GM18951 (cell line): ENCODE results near the gene ESYT1.
"Not testable (repeated sequence)": the region's sequence is repeated elsewhere in the genome, so short reads cannot be mapped to it uniquely, and the experiment has no call there.

Experiments
- POLR2A ChIP-seq: IDR thresholded peaks from 4 replicates; pipeline ENCODE4 v1.6.1; 2011; ENCODE audit warnings: mild to moderate bottlenecking; ENCODE audit not compliant: insufficient read length, insufficient read depth; ENCODE audit errors: extremely low read depth
- in situ Hi-C: fragments of 300-500 bp; cut with MboI; formaldehyde crosslinking; loops from one replicate; pipeline ENCODE4 v1.12.0; 2022; ENCODE audit warnings: low sequenced_read_pairs, mixed read lengths, inconsistent platforms; ENCODE audit not compliant: unreplicated experiment

The ESYT1 gene

GRCh38 chr12:56152132-56152755 is 24.2 kb downstream of the ESYT1 start, which contains the start of gene MYL6B:
Gene MYL6B, plus strand, starts transcription at chr12:56152587. Its CDS starts 1,332 bp downstream, at chr12:56153919.
- in situ Hi-C loops, result no loop called here
- TF ChIP-seq POLR2A, result peak; percentile 81

DNA sequence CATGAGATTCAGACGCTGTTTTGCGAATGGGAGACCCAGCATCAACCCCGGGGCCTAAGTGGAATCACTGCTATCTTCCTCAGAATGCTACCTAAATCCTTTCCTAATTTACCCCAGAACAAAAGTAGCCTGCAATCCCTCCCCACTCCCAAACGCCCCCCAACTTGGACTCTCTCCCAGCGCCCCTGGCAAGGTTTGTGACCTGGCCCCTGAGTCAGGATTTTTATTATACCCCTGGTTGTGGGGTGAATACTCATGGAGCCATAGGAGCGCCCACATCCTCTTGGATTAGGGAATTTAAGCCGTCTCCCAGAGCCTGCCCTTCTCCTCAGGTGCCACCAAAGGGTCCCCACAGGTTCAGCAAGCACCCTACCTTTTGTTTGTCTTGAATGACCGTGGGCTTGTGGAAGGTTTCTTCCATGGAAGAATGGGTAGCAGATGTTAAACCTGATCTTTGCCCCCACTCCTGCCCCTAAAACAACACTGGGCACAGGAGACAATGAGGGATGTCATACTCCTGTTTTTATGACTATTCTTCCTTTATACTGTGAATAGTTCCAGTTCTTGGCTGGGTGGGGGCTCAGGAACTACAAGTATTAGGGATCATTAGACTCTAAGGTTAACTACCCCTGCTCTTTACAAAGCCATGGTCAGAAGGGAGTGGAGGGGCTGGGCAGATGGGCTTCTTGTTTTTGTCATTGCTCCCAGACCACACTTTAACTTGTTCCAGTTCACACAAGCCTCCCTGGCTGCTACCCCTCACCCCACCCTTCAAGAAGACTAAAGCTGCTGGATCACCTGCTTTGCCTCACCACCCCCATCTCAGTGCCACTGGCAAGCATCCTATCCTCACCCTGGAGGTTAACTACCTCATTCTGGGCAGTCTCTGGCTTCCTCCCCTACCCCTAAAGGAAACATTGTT is 24.9 kb downstream of the ESYT1 start:
- in situ Hi-C loops, result no loop called here
- no peak for TF ChIP-seq POLR2A

- no peak for TF ChIP-seq POLR2A
- in situ Hi-C loops, result no loop called here
Measured at GRCh38 chr12:56153678-56154065, 25.6 kb downstream of the ESYT1 start.

DNA sequence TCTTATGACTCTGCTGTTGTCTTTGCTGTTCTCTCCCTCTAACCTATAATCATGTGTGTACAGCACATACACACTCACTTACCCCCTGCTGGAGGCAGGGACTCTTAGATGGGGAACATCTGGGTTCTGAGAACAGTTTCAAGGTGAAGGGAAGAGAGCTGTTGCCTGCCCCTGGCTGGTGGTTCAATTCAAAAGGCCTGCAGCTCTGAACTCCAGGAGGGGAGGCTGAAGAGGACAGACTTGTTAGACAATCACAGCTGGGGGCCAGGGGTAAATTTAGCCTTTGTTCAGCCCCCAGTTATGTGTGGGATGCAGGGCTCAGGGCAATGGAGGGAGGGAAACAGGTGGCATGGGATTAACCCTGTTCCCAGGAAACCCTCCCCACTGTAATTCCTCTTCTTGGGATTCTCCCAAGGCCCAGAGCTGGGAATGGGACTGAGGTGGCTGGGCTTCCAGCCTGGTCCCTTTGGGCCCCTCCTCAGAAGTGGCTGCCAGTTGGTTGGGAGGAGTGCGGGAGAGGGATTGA is 26.2 kb downstream of the ESYT1 start:
- TF ChIP-seq POLR2A, result no peak
- in situ Hi-C loops, result no loop called here

DNA sequence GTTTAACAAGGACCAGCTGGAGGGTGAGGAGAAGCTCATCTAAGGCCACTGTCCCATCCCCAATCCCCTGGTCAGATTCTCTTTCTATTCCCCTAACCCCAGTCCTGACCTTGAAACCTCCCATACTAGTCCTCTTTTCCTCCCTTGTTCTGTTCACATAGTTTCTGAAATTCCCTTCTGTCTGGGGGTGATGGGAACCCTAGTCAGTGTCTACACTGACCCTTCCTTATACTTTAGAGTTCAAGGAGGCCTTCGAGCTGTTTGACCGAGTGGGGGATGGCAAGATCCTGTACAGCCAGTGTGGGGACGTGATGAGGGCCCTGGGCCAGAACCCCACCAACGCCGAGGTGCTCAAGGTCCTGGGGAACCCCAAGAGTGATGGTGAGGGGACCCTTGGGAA is 26.8 kb downstream of the ESYT1 start:
- TF ChIP-seq POLR2A, result no peak
- in situ Hi-C loops, result no loop called here

GRCh38 chr12:56155256-56155845 is 27.3 kb downstream of the ESYT1 start:
- no peak for TF ChIP-seq POLR2A

DNA sequence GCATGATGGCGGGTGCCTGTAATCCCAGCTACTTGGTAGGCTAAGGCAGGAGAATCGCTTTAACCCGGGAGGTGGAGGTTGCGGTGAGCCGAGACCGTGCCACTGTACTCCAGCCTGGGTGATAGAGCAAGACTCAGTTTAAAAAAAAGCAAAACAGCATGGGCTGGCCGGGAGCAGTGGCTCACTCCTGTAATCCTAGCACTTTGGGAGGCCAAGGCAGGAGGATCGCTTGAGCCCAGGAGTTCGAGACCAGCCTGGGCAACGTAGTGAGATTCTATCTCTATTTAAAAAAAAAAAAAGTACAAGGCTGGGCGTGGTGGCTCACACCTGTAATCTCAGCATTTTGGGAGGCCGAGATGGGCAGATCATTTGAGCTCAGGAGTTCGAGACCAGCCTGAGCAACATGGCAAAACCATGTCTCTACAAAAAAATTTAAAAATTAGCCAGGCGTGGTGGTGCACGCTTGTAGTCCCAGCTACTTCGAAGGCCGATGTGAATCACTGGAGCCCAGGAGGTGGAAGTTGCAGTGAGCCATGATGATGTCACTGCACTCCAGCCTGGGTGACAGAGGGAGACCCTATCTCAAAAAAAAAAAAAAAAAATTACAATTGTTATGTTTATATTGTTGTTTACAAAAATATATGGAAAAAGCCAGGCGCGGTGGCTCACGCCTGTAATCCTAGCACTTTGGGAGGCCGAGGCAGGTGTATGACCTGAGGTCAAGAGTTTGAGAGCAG is 28.6 kb downstream of the ESYT1 start:
- in situ Hi-C loops, result not testable (repeated sequence)

More at GRCh38 chr12:56155256-56155845, 27.3 kb downstream of the ESYT1 start:
- in situ Hi-C loops, result no loop called here

GRCh38 chr12:56157201-56158028 is 29.3 kb downstream of the ESYT1 start:
- in situ Hi-C loops, result no loop called here
- TF ChIP-seq POLR2A, result peak; percentile 36

- in situ Hi-C loops, result no loop called here
- TF ChIP-seq POLR2A, result peak; percentile 98
Measured at GRCh38 chr12:56158029-56158925, 30.2 kb downstream of the ESYT1 start, which contains the start of gene MYL6. Gene MYL6, plus strand, starts transcription at chr12:56158359. Its CDS starts 43 bp downstream, at chr12:56158402.

GRCh38 chr12:56158926-56159461 is 30.9 kb downstream of the ESYT1 start:
- in situ Hi-C loops, result no loop called here
- TF ChIP-seq POLR2A, result no peak
